NCI-H82 (cell line): ENCODE results near the gene KCNJ15.

Experiments
- DNase-seq: peaks from one replicate; lab custom pipeline; 2025; lab: John Stamatoyannopoulos, UW

The KCNJ15 gene

GRCh38 chr21:38267991-38268863, 11.4 kb downstream of the KCNJ15 start:
- no peak for DNase-seq

GRCh38 chr21:38268864-38269575, 12.2 kb downstream of the KCNJ15 start:
- DNase-seq, result no peak

GRCh38 chr21:38269576-38269936, 12.8 kb downstream of the KCNJ15 start:
- DNase-seq, result no peak

- DNase-seq, result no peak
Measured at GRCh38 chr21:38272215-38272614, 15.4 kb downstream of the KCNJ15 start.

- no peak for DNase-seq
Measured at GRCh38 chr21:38273745-38274542, 17.2 kb downstream of the KCNJ15 start.

- no peak for DNase-seq
Measured at GRCh38 chr21:38277501-38278131, 20.8 kb downstream of the KCNJ15 start.

- DNase-seq, result no peak
Measured at GRCh38 chr21:38280454-38280853, 23.7 kb downstream of the KCNJ15 start.

GRCh38 chr21:38280867-38281266, 24.1 kb downstream of the KCNJ15 start:
- no peak for DNase-seq

GRCh38 chr21:38282921-38283320, 26.1 kb downstream of the KCNJ15 start:
- DNase-seq, result no peak

GRCh38 chr21:38284216-38284615, 27.4 kb downstream of the KCNJ15 start:
- no peak for DNase-seq

- no peak for DNase-seq
Measured at GRCh38 chr21:38286739-38287471, 30.1 kb downstream of the KCNJ15 start.

- no peak for DNase-seq
Measured at GRCh38 chr21:38287476-38287875, 30.7 kb downstream of the KCNJ15 start.

GRCh38 chr21:38289705-38290485, 33.1 kb downstream of the KCNJ15 start:
- DNase-seq, result no peak

GRCh38 chr21:38290809-38291208, 34.0 kb downstream of the KCNJ15 start:
- no peak for DNase-seq

- no peak for DNase-seq
Measured at GRCh38 chr21:38291874-38292273, 35.1 kb downstream of the KCNJ15 start.

GRCh38 chr21:38293113-38293512, 36.3 kb downstream of the KCNJ15 start:
- no peak for DNase-seq

GRCh38 chr21:38293765-38294164, 37.0 kb downstream of the KCNJ15 start:
- no peak for DNase-seq

GRCh38 chr21:38294609-38295008, 37.8 kb downstream of the KCNJ15 start:
- no peak for DNase-seq

- no peak for DNase-seq
Measured at GRCh38 chr21:38295997-38296764, 39.4 kb downstream of the KCNJ15 start.

GRCh38 chr21:38297194-38297631, 40.4 kb downstream of the KCNJ15 start:
- no peak for DNase-seq
